ENCODE results near the gene ATP5F1D. TPM values are rescaled to one million over a fixed set of nuclear protein-coding genes. Genes with fewer than 3 reads are reported as not detected.

ATP5F1D gene
- total RNA-seq, 2 donors from 2014 or later, result 193 to 269 TPM

- Histone ChIP-seq H3K27me3 (no peaks in the 10 kb centered on the region), H3K9me3 (no peaks in the 10 kb centered on the region), H3K4me3 (peak within 1 kb of the TSS; percentile 44 to 70), H3K36me3 (no peaks in the 10 kb centered on the region), H3K27ac (peak within 1 kb of the TSS; percentile 99), H3K4me1 (peaks cover 0 to 48% of the 10 kb centered on the region in 2 donors)
- TF ChIP-seq, protein P1, sequence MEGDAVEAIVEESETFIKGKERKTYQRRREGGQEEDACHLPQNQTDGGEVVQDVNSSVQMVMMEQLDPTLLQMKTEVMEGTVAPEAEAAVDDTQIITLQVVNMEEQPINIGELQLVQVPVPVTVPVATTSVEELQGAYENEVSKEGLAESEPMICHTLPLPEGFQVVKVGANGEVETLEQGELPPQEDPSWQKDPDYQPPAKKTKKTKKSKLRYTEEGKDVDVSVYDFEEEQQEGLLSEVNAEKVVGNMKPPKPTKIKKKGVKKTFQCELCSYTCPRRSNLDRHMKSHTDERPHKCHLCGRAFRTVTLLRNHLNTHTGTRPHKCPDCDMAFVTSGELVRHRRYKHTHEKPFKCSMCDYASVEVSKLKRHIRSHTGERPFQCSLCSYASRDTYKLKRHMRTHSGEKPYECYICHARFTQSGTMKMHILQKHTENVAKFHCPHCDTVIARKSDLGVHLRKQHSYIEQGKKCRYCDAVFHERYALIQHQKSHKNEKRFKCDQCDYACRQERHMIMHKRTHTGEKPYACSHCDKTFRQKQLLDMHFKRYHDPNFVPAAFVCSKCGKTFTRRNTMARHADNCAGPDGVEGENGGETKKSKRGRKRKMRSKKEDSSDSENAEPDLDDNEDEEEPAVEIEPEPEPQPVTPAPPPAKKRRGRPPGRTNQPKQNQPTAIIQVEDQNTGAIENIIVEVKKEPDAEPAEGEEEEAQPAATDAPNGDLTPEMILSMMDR (IDR thresholded peaks at IDR 0.05), result no peak
- DNase-seq (ENCODE audit: low spot score), result no peak
These were observed 3.7 kb upstream of the ATP5F1D start, which contains the start of gene CBARP for GRCh38 chr19:1237754-1238368. Gene CBARP, minus strand, starts transcription at chr19:1238005. Its CDS starts 1,905 bp downstream, at chr19:1236100.

DNA sequence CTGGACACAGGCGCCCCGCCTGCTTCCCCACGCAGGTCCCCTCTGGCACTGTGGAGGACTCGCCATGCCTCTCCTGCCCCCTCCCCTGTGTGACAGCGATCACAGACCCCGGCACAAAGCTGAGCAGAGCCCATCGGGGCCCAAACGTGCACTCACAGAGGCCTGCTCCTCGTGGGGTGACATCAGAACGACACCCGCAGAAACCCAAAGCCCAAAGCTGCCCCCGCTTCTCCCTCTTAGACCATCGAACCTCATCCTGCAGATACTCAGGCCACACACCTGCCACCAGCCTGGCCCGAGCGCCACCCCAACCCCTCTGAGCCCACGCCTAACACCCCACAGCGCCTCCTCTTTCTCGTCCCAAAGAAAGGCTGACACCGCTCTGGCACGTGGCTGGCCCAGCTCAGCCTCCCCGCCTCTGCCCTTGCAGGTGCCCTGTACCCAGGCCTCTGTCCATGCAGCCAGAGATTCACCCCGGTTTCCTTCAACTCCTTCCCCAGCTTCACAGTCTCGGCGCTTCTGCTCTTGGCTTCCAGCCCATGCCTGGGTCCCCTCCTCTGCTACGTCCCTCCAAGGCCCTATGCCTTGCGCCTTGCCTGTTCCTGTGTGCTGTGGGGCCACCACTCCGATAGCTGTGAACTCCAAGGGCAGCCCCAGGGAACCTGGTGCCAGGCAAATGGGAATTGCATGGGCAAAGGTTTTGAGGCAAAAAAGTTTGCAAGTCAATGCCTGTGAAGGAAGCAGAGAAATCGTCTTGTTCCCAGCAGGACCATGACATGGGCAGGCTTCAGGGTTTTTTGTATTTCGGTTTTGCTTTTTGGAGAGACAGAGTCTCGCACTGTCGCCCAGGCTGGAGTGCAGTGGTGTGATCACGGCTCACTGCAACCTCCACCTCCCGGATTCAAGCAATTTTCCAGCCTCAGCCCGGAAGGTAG lies 2.9 kb upstream of the ATP5F1D start:
- no peaks in the 10 kb centered on the region for H3K27me3 ChIP-seq
- H3K9me3 ChIP-seq, result no peaks in the 10 kb centered on the region
- H3K4me3 ChIP-seq, result peak overlapping the region; percentile 23 to 70
- peaks cover 0 to 48% of the 10 kb centered on the region in 2 donors for H3K4me1 ChIP-seq
- H3K27ac ChIP-seq, result peak overlapping the region; percentile 99
- TF ChIP-seq, protein P1 (IDR thresholded peaks at IDR 0.05), result no peak
- H3K36me3 ChIP-seq, result no peaks in the 10 kb centered on the region
- no peak for DNase-seq (ENCODE audit: low spot score)

DNA sequence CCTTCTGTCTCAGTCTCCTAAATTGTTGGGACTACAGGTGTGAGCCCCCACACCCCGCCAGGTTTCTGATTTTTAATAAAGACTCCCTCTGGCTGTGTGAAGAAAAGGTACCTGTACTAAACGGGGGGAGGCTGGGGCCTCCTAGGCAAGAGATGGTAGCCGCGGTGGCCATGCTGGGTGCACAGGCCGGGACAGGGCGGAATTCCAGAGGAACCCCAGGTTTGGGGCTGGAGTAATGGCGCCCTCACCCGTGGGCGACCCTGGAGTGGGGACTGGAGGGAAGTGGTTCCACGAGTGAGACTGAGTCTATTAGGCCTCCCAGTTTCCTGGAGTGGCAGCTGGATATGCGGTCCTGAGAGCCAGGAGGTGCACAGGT lies 2.1 kb upstream of the ATP5F1D start:
- Histone ChIP-seq H3K4me3 (no peak overlapping the region), H3K9me3 (no peaks in the 10 kb centered on the region), H3K36me3 (no peaks in the 10 kb centered on the region), H3K27ac (peak overlapping the region; percentile 99), H3K27me3 (no peaks in the 10 kb centered on the region), H3K4me1 (peaks cover 0 to 56% of the 10 kb centered on the region in 2 donors)
- DNase-seq (ENCODE audit: low spot score), result no peak
- TF ChIP-seq, protein P1 (IDR thresholded peaks at IDR 0.05), result no peak

DNA sequence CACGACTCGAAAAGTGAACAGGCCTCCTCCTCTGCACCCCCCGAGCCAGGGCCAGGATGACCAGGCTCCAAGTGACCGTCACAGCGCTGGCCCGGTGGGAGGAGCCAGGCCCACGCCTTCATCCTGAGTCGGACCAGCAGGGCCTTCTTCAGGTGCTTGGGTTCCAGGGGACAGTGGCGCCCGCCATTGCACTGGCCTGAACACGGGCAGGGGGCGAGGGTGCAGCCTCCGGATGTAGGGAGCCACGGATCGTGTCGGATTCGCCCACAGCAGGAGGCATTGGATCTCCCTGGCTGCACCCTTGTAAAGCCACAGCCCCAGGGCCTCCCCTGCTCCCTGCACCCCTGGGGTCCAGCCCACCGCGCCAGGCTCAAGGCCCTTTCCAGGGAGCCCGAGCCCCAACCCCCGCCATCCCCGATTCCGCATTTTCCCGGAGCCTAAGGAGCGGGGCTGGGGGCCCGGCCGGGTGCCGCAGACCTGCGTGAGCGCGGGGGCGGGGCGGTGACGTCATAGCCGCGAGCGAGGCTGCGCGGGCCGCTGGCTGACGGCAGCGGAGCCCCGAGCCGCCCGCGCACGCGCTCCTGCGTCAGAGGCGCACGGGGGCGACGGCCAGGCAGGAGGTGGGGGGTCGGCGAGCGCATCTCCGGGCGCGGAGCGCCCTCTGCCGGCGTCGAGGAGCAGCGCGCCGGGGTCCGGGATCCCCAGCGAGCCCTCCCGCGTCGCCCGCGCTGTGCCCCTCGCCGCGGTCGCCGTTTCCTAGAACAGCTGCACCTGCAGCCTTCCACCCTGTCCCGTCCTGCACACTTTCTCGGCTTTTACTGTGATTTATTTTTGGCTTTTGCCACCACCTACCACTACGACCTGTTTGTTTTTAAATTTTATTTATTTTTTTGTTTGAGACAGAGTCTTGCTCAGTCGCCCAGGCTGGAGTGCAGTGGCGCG lies 1.5 kb upstream of the ATP5F1D start:
- TF ChIP-seq, protein P1 (IDR thresholded peaks at IDR 0.05), result peak; percentile 96 to 97
- H3K4me1 ChIP-seq, result peaks cover 0 to 62% of the 10 kb centered on the region in 2 donors
- peaks cover 3% of the 10 kb centered on the region for H3K36me3 ChIP-seq
- peak overlapping the region; percentile 12 to 85 for H3K4me3 ChIP-seq
- DNase-seq (ENCODE audit: low spot score), result peak; percentile 88
- peak overlapping the region; percentile 99 for H3K27ac ChIP-seq
- no peaks in the 10 kb centered on the region for H3K27me3 ChIP-seq
- H3K9me3 ChIP-seq, result no peaks in the 10 kb centered on the region

GRCh38 chr19:1240925-1241324 lies 626 bp upstream of the ATP5F1D start:
- peaks cover 3% of the 10 kb centered on the region for H3K36me3 ChIP-seq
- H3K4me1 ChIP-seq, result peaks cover 0 to 71% of the 10 kb centered on the region in 2 donors
- no peaks in the 10 kb centered on the region for H3K9me3 ChIP-seq
- H3K27ac ChIP-seq, result peak overlapping the region; percentile 99
- H3K27me3 ChIP-seq, result no peaks in the 10 kb centered on the region
- TF ChIP-seq, protein P1 (IDR thresholded peaks at IDR 0.05), result no peak
- DNase-seq (ENCODE audit: low spot score), result no peak
- H3K4me3 ChIP-seq, result peak overlapping the region in 1 of 2 donors; percentile 85
